Testis (tissue), 2 donors: ENCODE measurements around the gene NKAIN2.
"Not testable (repeated sequence)": the region's sequence is repeated elsewhere in the genome, so short reads cannot be mapped to it uniquely, and the experiment has no call there.

Source experiments
- CTCF ChIP-seq, 3 experiments: fragments of 450-650 bp in 2 of 3; fragments of 200-600 bp in 1 of 3; sonication (generic) in 1 of 3; IDR thresholded peaks; one replicate each; pipeline ENCODE4 v1.5.1; 2016 to 2019; ENCODE audit warnings: antibody characterized with exemption in 3 of 3, mild to moderate bottlenecking in 2 of 3, moderate library complexity in 1 of 3
- POLR2A ChIP-seq: fragments of 450-650 bp; IDR thresholded peaks from one replicate; pipeline ENCODE4 v1.6.1; 2017; ENCODE audit warnings: antibody characterized with exemption, mild to moderate bottlenecking, moderate library complexity

GRCh38 chr6:124167249-124167648 lies 363.6 kb downstream of the NKAIN2 start:
- not testable (repeated sequence) for TF ChIP-seq CTCF (IDR thresholded peaks at IDR 0.05); POLR2A
